Smooth muscle cell (in vitro differentiated cells): ENCODE data around the gene DOCK1. TPM values are rescaled to one million over a fixed set of nuclear protein-coding genes. Genes with fewer than 3 reads are reported as not detected.

ENCODE experiments used
- DNase-seq: peaks from one replicate; lab custom pipeline; 2025; ENCODE audit not compliant: unreplicated experiment; lab: John Stamatoyannopoulos, UW
- H2AFZ ChIP-seq: fragments of 200-600 bp; sonication (generic); 2 replicates; pipeline ENCODE4 v1.6.0; 2016; ENCODE audit warnings: antibody characterized with exemption, low read depth, mild to moderate bottlenecking
- H3F3A ChIP-seq: fragments of 200-600 bp; sonication (generic); 2 replicates; pipeline ENCODE4 v1.6.0; 2017; ENCODE audit warnings: antibody characterized with exemption, low read depth
- H3K27ac ChIP-seq: fragments of 200-600 bp; sonication (generic); 2 replicates; pipeline ENCODE4 v1.5.1; 2016; ENCODE audit warnings: low read depth, mild to moderate bottlenecking
- H3K27me3 ChIP-seq: fragments of 200-600 bp; sonication (generic); 2 replicates; pipeline ENCODE4 v1.6.1; 2016; ENCODE audit warnings: low read depth, mild to moderate bottlenecking
- H3K36me3 ChIP-seq: fragments of 200-600 bp; sonication (generic); 2 replicates; pipeline ENCODE4 v1.5.1; 2016; ENCODE audit warnings: low read depth
- H3K4me1 ChIP-seq: fragments of 200-600 bp; sonication (generic); 2 replicates; pipeline ENCODE4 v1.5.1; 2016; ENCODE audit warnings: low read depth
- H3K4me2 ChIP-seq: fragments of 200-600 bp; sonication (generic); 2 replicates; pipeline ENCODE4 v1.6.0; 2016; ENCODE audit warnings: mild to moderate bottlenecking
- H3K4me3 ChIP-seq: fragments of 200-600 bp; sonication (generic); 2 replicates; pipeline ENCODE4 v1.5.1; 2016; ENCODE audit warnings: mild to moderate bottlenecking
- H3K79me2 ChIP-seq: fragments of 200-600 bp; sonication (generic); 2 replicates; pipeline ENCODE4 v1.6.0; 2016; ENCODE audit warnings: low read depth, mild to moderate bottlenecking
- H3K9ac ChIP-seq: fragments of 200-600 bp; sonication (generic); 2 replicates; pipeline ENCODE4 v1.6.0; 2016; ENCODE audit warnings: low read depth
- H3K9me3 ChIP-seq: fragments of 200-600 bp; sonication (generic); replicated peaks from 2 replicates; pipeline ENCODE4 v1.5.1; 2016; ENCODE audit warnings: low read depth
- H4K20me1 ChIP-seq: fragments of 200-600 bp; sonication (generic); 2 replicates; pipeline ENCODE4 v1.6.0; 2016; ENCODE audit warnings: low read depth
- CTCF ChIP-seq: fragments of 200-600 bp; sonication (generic); IDR thresholded peaks from 2 replicates; pipeline ENCODE4 v1.5.1; 2017; ENCODE audit warnings: borderline replicate concordance, mild to moderate bottlenecking, antibody characterized with exemption; ENCODE audit not compliant: insufficient read depth, poor library complexity, severe bottlenecking
- WGBS: methylation state at CpG from one replicate; pipeline ENCODE4 v1.1.7; 2016; ENCODE audit warnings: low lambda C conversion rate; 5-methylcytosine and 5-hydroxymethylcytosine counted together
- polyA plus RNA-seq: library from polyadenylated mRNA; unstranded; fragments of >200 nt; fragmentation: Nextera tagmentation; extraction: Ambion mirVana; gene quantifications from 2 replicates; pipeline ENCODE4 v1.2.1, GENCODE V29; 2016
- total RNA-seq: library from RNA; depleted of rRNA; stranded (reverse); fragments of >200 nt; gene quantifications from 2 replicates; pipeline ENCODE4 v1.2.3, GENCODE V29; 2014

The DOCK1 gene
- total and polyA plus RNA-seq, 2 experiments from 2014 or later = 18.4 to 37.1 TPM

GRCh38 chr10:127218658-127219057 is 313.4 kb downstream of the DOCK1 start:
- H3K9me3 ChIP-seq = no peaks in the 10 kb centered on the region
- no peaks in the 10 kb centered on the region for H3F3A ChIP-seq
- peaks cover 49% of the 10 kb centered on the region for H4K20me1 ChIP-seq
- no peak overlapping the region for H2AFZ ChIP-seq
- no peak for DNase-seq
- no peaks in the 10 kb centered on the region for H3K79me2 ChIP-seq
- WGBS = 99% methylated on average over 3 of the region's 3 CpGs
- H3K9ac ChIP-seq = no peak overlapping the region
- TF ChIP-seq CTCF = no peak
- H3K27me3 ChIP-seq = no peaks in the 10 kb centered on the region
- H3K27ac ChIP-seq = no peak overlapping the region
- no peak overlapping the region for H3K4me2 ChIP-seq
- no peak overlapping the region for H3K4me3 ChIP-seq
- H3K4me1 ChIP-seq = no peaks in the 10 kb centered on the region
- H3K36me3 ChIP-seq = no peaks in the 10 kb centered on the region

- no peaks in the 10 kb centered on the region for H3K79me2 ChIP-seq
- no peaks in the 10 kb centered on the region for H3K9me3 ChIP-seq
- H3K36me3 ChIP-seq = no peaks in the 10 kb centered on the region
- H3K4me2 ChIP-seq = no peak overlapping the region
- 92% methylated on average over 3 of the region's 3 CpGs for WGBS
- no peak overlapping the region for H3K9ac ChIP-seq
- no peak for DNase-seq
- H3K27me3 ChIP-seq = no peaks in the 10 kb centered on the region
- H3K4me1 ChIP-seq = no peaks in the 10 kb centered on the region
- no peaks in the 10 kb centered on the region for H3F3A ChIP-seq
- TF ChIP-seq CTCF = no peak
- H3K4me3 ChIP-seq = no peak overlapping the region
- H4K20me1 ChIP-seq = peaks cover 49% of the 10 kb centered on the region
- no peak overlapping the region for H2AFZ ChIP-seq
- H3K27ac ChIP-seq = no peak overlapping the region
These were observed 316.1 kb downstream of the DOCK1 start for GRCh38 chr10:127221281-127221680.

- H3K27ac ChIP-seq = no peak overlapping the region
- no peak for DNase-seq
- H3K27me3 ChIP-seq = no peaks in the 10 kb centered on the region
- no peaks in the 10 kb centered on the region for H3K79me2 ChIP-seq
- TF ChIP-seq CTCF = no peak
- H4K20me1 ChIP-seq = peaks cover 29% of the 10 kb centered on the region
- no peak overlapping the region for H2AFZ ChIP-seq
- no peaks in the 10 kb centered on the region for H3F3A ChIP-seq
- no peak overlapping the region for H3K4me2 ChIP-seq
- no peaks in the 10 kb centered on the region for H3K4me1 ChIP-seq
- H3K4me3 ChIP-seq = no peak overlapping the region
- no peaks in the 10 kb centered on the region for H3K36me3 ChIP-seq
- 95% methylated on average over 10 of the region's 10 CpGs for WGBS
- H3K9me3 ChIP-seq = no peaks in the 10 kb centered on the region
- H3K9ac ChIP-seq = no peak overlapping the region
These were observed 321.8 kb downstream of the DOCK1 start for GRCh38 chr10:127227027-127227426.

- H3K36me3 ChIP-seq = no peaks in the 10 kb centered on the region
- no peak for DNase-seq
- no peak overlapping the region for H3K9ac ChIP-seq
- WGBS = 95% methylated on average over 1 of the region's 1 CpG
- no peaks in the 10 kb centered on the region for H3K27me3 ChIP-seq
- no peak overlapping the region for H3K4me2 ChIP-seq
- H4K20me1 ChIP-seq = peaks cover 32% of the 10 kb centered on the region
- no peak overlapping the region for H2AFZ ChIP-seq
- no peaks in the 10 kb centered on the region for H3K9me3 ChIP-seq
- no peaks in the 10 kb centered on the region for H3K79me2 ChIP-seq
- no peak for TF ChIP-seq CTCF
- H3K4me3 ChIP-seq = no peak overlapping the region
- no peaks in the 10 kb centered on the region for H3K4me1 ChIP-seq
- H3F3A ChIP-seq = no peaks in the 10 kb centered on the region
- H3K27ac ChIP-seq = no peak overlapping the region
These were observed 322.4 kb downstream of the DOCK1 start for GRCh38 chr10:127227663-127228062.
